Mesothelial cell of epicardium (in vitro differentiated cells): ENCODE data around the gene GHR. TPM values are rescaled to one million over a fixed set of nuclear protein-coding genes. Genes with fewer than 3 reads are reported as not detected.

Source experiments
- DNase-seq, 2 experiments: peaks; one replicate each; pipeline ENCODE4 v3.0.0; 2021; ENCODE audit warnings: low spot score in 2 of 2; ENCODE audit not compliant: unreplicated experiment in 2 of 2
- H3K27ac Mint-ChIP-seq: 2 replicates; pipeline ENCODE4 v1.8.0; 2021; ENCODE audit warnings: mixed read lengths
- H3K27me3 Mint-ChIP-seq: 2 replicates; pipeline ENCODE4 v1.8.0; 2021; ENCODE audit warnings: low read depth, mixed read lengths
- H3K36me3 Mint-ChIP-seq: 2 replicates; pipeline ENCODE4 v1.8.0; 2021; ENCODE audit warnings: mixed read lengths
- H3K4me1 Mint-ChIP-seq: 2 replicates; pipeline ENCODE4 v1.8.0; 2021; ENCODE audit warnings: mixed read lengths
- H3K4me3 Mint-ChIP-seq: 2 replicates; pipeline ENCODE4 v1.8.0; 2021; ENCODE audit warnings: mild to moderate bottlenecking, moderate library complexity, mixed read lengths
- H3K9me3 Mint-ChIP-seq: 2 replicates; pipeline ENCODE4 v1.8.0; 2021; ENCODE audit warnings: mixed read lengths
- CTCF ChIP-seq: fragments of 200-600 bp; sonication (generic); IDR thresholded peaks from one replicate; pipeline ENCODE4 v1.5.0; 2021; ENCODE audit warnings: antibody characterized with exemption; ENCODE audit not compliant: unreplicated experiment
- total RNA-seq: library from RNA; stranded (reverse); gene quantifications from 3 replicates; pipeline ENCODE4 v1.2.1, GENCODE V29; 2021

Gene GHR
- total RNA-seq, 1 donor from 2014 or later, result 7.9 TPM

- Mint-ChIP-seq H3K36me3 (no peaks in the 10 kb centered on the region), H3K9me3 (no peaks in the 10 kb centered on the region), H3K27ac (no peak overlapping the region), H3K27me3 (no peaks in the 10 kb centered on the region), H3K4me3 (no peak overlapping the region), H3K4me1 (peaks cover 16% of the 10 kb centered on the region)
- DNase-seq, result no peak
- TF ChIP-seq CTCF, result no peak
Measured at GRCh38 chr5:42636946-42637345, 213.7 kb downstream of the GHR start.

DNA sequence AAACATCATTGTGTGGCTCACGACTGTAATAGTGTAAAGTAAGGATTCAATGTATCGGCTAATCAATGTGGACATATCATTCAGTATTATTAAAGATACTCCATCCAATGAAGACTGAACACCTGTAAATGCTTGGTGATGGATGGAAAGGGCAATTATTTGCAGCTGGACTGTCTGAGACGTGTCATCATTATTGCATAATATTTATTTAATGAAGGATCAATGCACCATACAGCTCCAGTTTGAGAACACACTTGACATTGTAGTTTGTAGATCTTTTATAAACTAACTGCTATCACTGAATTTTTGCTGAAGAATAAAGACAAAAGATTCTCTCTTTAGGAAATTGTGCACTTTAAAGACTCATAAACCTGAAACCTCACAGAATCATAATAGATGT, 215.7 kb downstream of the GHR start:
- H3K27me3 Mint-ChIP-seq, result no peaks in the 10 kb centered on the region
- no peak for DNase-seq
- no peaks in the 10 kb centered on the region for H3K4me1 Mint-ChIP-seq
- H3K9me3 Mint-ChIP-seq, result peaks cover 3% of the 10 kb centered on the region
- H3K27ac Mint-ChIP-seq, result no peak overlapping the region
- no peak for TF ChIP-seq CTCF
- H3K36me3 Mint-ChIP-seq, result no peaks in the 10 kb centered on the region
- no peak overlapping the region for H3K4me3 Mint-ChIP-seq

GRCh38 chr5:42640835-42641234, 217.6 kb downstream of the GHR start:
- H3K27ac Mint-ChIP-seq, result no peak overlapping the region
- no peaks in the 10 kb centered on the region for H3K27me3 Mint-ChIP-seq
- TF ChIP-seq CTCF, result no peak
- no peak overlapping the region for H3K4me3 Mint-ChIP-seq
- H3K4me1 Mint-ChIP-seq, result no peaks in the 10 kb centered on the region
- H3K9me3 Mint-ChIP-seq, result peaks cover 3% of the 10 kb centered on the region
- DNase-seq, result no peak
- no peaks in the 10 kb centered on the region for H3K36me3 Mint-ChIP-seq

DNA sequence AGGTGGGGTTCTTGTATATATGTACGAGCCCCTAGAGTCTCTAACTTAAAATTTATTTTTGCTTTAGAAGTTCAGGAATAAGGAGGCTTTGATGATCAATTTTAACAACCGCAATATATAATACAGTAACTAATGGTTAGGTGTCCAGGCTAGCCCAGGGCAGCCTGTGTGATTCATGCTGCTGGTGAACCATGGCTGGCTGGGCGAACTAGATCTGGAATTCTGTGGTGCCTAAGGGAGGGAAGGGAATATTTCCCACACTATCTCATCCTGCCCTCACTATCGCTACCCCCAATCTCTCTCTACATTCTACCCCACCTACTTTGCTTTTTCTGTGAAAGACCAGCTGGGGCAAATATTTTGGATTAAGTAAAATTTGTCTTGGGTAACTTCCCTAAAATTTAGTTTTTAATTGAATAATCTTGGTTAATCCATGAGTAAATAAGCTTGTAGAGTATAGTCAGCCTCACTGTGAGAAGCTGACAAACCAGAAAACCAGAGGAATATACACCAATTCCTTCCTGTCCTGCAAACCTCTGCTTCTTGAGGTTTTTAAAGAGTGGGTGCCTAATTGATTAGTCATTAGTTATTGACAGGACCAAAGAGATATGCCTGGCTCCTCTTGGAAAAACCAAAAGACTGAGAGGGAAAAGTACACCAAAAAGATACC, 218.2 kb downstream of the GHR start:
- Mint-ChIP-seq H3K27me3 (no peaks in the 10 kb centered on the region), H3K27ac (no peak overlapping the region), H3K4me1 (no peaks in the 10 kb centered on the region), H3K36me3 (no peaks in the 10 kb centered on the region), H3K4me3 (no peak overlapping the region), H3K9me3 (peaks cover 3% of the 10 kb centered on the region)
- TF ChIP-seq CTCF, result no peak
- no peak for DNase-seq

- no peak for DNase-seq
- TF ChIP-seq CTCF, result no peak
- Mint-ChIP-seq H3K4me3 (no peak overlapping the region), H3K27ac (no peak overlapping the region), H3K27me3 (no peaks in the 10 kb centered on the region), H3K9me3 (peaks cover 3% of the 10 kb centered on the region), H3K36me3 (no peaks in the 10 kb centered on the region), H3K4me1 (no peaks in the 10 kb centered on the region)
Measured at GRCh38 chr5:42642006-42642405, 218.8 kb downstream of the GHR start.

- no peak overlapping the region for H3K4me3 Mint-ChIP-seq
- DNase-seq, result no peak
- no peaks in the 10 kb centered on the region for H3K27me3 Mint-ChIP-seq
Measured at GRCh38 chr5:42643360-42643759, 220.1 kb downstream of the GHR start.

More at GRCh38 chr5:42643360-42643759, 220.1 kb downstream of the GHR start:
- Mint-ChIP-seq H3K9me3 (peaks cover 3% of the 10 kb centered on the region), H3K4me1 (no peaks in the 10 kb centered on the region), H3K27ac (no peak overlapping the region), H3K36me3 (no peaks in the 10 kb centered on the region)
- TF ChIP-seq CTCF, result no peak
